Umbilical cord (tissue), 1 donor: ENCODE measurements around the gene C15orf61. TPM values are rescaled to one million over a fixed set of nuclear protein-coding genes. Genes with fewer than 3 reads are reported as not detected.

ENCODE experiments used
- total RNA-seq: library from RNA; depleted of rRNA; stranded (reverse); fragments of >200 nt; gene quantifications from one replicate; pipeline ENCODE4 v1.2.3, GENCODE V29; 2014; ENCODE audit warnings: low replicate concordance; ENCODE audit not compliant: insufficient read depth

C15orf61 gene
- total RNA-seq, 1 donor from 2014 or later, result 10.1 TPM

Other genes starting within 250 kb of the C15orf61 start
- 20.7 TPM for gene MAP2K5, start 21.6 kb downstream of the C15orf61 start, total RNA-seq